PC-3 (cell line): ENCODE measurements around the gene ST3GAL2. TPM values are rescaled to one million over a fixed set of nuclear protein-coding genes. Genes with fewer than 3 reads are reported as not detected.

Experiments
- ATAC-seq: fragments of 200-7000 bp; cut with Tn5 transposase; 2 replicates; pipeline ENCODE4 v1.9.1; 2020; ENCODE audit warnings: mild to moderate bottlenecking, moderate library complexity
- BruUV-seq: library from RNA; stranded (reverse); fragments of 400-500 nt; replicated peaks from 2 replicates; lab custom pipeline; 2021; lab: Mats Ljungman, UMichigan
- CTCF ChIA-PET: fragments of 300-600 bp; sonication (Branson Sonifier 250); formaldehyde crosslinking; loops from one replicate; lab custom pipeline; 2022; ENCODE audit warnings: antibody characterized with exemption; lab: Charles Lee
- POLR2A ChIA-PET: fragments of 300-600 bp; sonication (Branson Sonifier 250); formaldehyde crosslinking; loops from one replicate; lab custom pipeline; 2022; ENCODE audit warnings: antibody characterized with exemption; ENCODE audit not compliant: unreplicated experiment; lab: Charles Lee
- DNase-seq: peaks from one replicate; pipeline ENCODE4 v3.0.0-alpha.2; 2015
- H2AFZ ChIP-seq: fragments of 300-600 bp; sonication (generic); 2 replicates; pipeline ENCODE4 v1.6.0; 2016; ENCODE audit warnings: antibody characterized with exemption, low read length
- H3F3A ChIP-seq: fragments of 300-600 bp; sonication (generic); one replicate; pipeline ENCODE4 v1.6.0; 2017; ENCODE audit warnings: antibody characterized with exemption, low read length, control low read depth, mild to moderate bottlenecking; ENCODE audit not compliant: unreplicated experiment
- H3K27ac ChIP-seq: fragments of 300-600 bp; sonication (generic); 2 replicates; pipeline ENCODE4 v1.5.1; 2016; ENCODE audit warnings: mild to moderate bottlenecking, low read length
- H3K27me3 ChIP-seq: fragments of 300-600 bp; sonication (generic); 2 replicates; pipeline ENCODE4 v1.6.1; 2016; ENCODE audit warnings: low read length, mixed read lengths
- H3K36me3 ChIP-seq: fragments of 300-600 bp; sonication (generic); 2 replicates; pipeline ENCODE4 v1.6.1; 2016; ENCODE audit warnings: low read depth, mixed run types, low read length, mixed read lengths
- H3K4me1 ChIP-seq: fragments of 300-600 bp; sonication (generic); 2 replicates; pipeline ENCODE4 v1.5.1; 2016; ENCODE audit warnings: low read length; ENCODE audit not compliant: insufficient read depth
- H3K4me2 ChIP-seq: fragments of 300-600 bp; sonication (generic); 2 replicates; pipeline ENCODE4 v1.6.0; 2016; ENCODE audit warnings: low read length
- H3K4me3 ChIP-seq: fragments of 300-600 bp; sonication (generic); 2 replicates; pipeline ENCODE4 v1.5.1; 2016; ENCODE audit warnings: mild to moderate bottlenecking, low read length, mixed read lengths
- H3K79me2 ChIP-seq: fragments of 300-600 bp; sonication (generic); 2 replicates; pipeline ENCODE4 v1.6.1; 2017; ENCODE audit warnings: low read length, mixed read lengths
- H3K9ac ChIP-seq: fragments of 300-600 bp; sonication (generic); 2 replicates; pipeline ENCODE4 v1.6.0; 2016; ENCODE audit warnings: mild to moderate bottlenecking, low read length
- H3K9me2 ChIP-seq: fragments of 300-600 bp; sonication (generic); replicated peaks from 2 replicates; pipeline ENCODE4 v1.6.1; 2016; ENCODE audit warnings: mixed run types, low read length, mixed read lengths
- H3K9me3 ChIP-seq: fragments of 300-600 bp; sonication (generic); 2 replicates; pipeline ENCODE4 v1.6.1; 2016; ENCODE audit warnings: low read length, mixed read lengths
- H4K20me1 ChIP-seq: fragments of 300-600 bp; sonication (generic); 2 replicates; pipeline ENCODE4 v1.6.1; 2016; ENCODE audit warnings: low read length, mixed read lengths
- CTCF ChIP-seq: fragments of 300-600 bp; sonication (generic); conservative IDR thresholded peaks from 2 replicates; pipeline ENCODE4 v1.5.1; 2017; ENCODE audit warnings: antibody characterized with exemption, low read depth, mild to moderate bottlenecking, low read length
- EZH2 ChIP-seq: fragments of 300-600 bp; sonication (generic); IDR thresholded peaks from one replicate; pipeline ENCODE4 v1.6.1; 2017; ENCODE audit warnings: antibody characterized with exemption, mild to moderate bottlenecking, low read length; ENCODE audit not compliant: unreplicated experiment
- EZH2phosphoT487 ChIP-seq: fragments of 300-600 bp; sonication (generic); IDR thresholded peaks from 2 replicates; pipeline ENCODE4 v1.6.1; 2018; ENCODE audit warnings: mild to moderate bottlenecking, antibody characterized with exemption, low read length, borderline replicate concordance
- intact Hi-C: fragments of 100-400 bp; cut with micrococcal nuclease; formaldehyde crosslinking; loops from 2 replicates; pipeline ENCODE4 v1.9.0; 2023
- total RNA-seq: library from RNA; depleted of rRNA; stranded (reverse); fragments of >200 nt; gene quantifications from 2 replicates; pipeline ENCODE4 v1.2.3, GENCODE V29; 2014

Gene ST3GAL2
- total RNA-seq, 1 experiment from 2014 or later: 9.8 TPM

- H3K9ac ChIP-seq: no peak overlapping the region
- ATAC-seq: no peak
- H3K4me2 ChIP-seq: no peak overlapping the region
- H3F3A ChIP-seq: no peaks in the 10 kb centered on the region
- no peaks in the 10 kb centered on the region for H3K79me2 ChIP-seq
- no peak overlapping the region for H3K27ac ChIP-seq
- H3K9me3 ChIP-seq: no peaks in the 10 kb centered on the region
- no peaks in the 10 kb centered on the region for H4K20me1 ChIP-seq
- H2AFZ ChIP-seq: no peak overlapping the region
- H3K4me3 ChIP-seq: no peak overlapping the region
- peaks cover 11% of the 10 kb centered on the region for H3K36me3 ChIP-seq
- no TSS peak for BruUV-seq
- no peak for DNase-seq
- TF ChIP-seq EZH2phosphoT487 (no peak), EZH2 (no peak)
- CTCF ChIA-PET: no interaction called here
- H3K9me2 ChIP-seq: no peaks in the 10 kb centered on the region
- intact Hi-C loops: no loop called here
- H3K4me1 ChIP-seq: no peaks in the 10 kb centered on the region
- H3K27me3 ChIP-seq: no peaks in the 10 kb centered on the region
- POLR2A ChIA-PET: no interaction called here
Observed at GRCh38 chr16:70364399-70364798, 74.5 kb downstream of the ST3GAL2 start.

- Histone ChIP-seq H3K4me3 (no peak overlapping the region), H3F3A (no peaks in the 10 kb centered on the region), H3K36me3 (peaks cover 23% of the 10 kb centered on the region), H3K27me3 (no peaks in the 10 kb centered on the region), H3K9me2 (no peaks in the 10 kb centered on the region), H3K9me3 (no peaks in the 10 kb centered on the region), H4K20me1 (no peaks in the 10 kb centered on the region), H3K27ac (no peak overlapping the region), H2AFZ (no peak overlapping the region), H3K4me2 (no peak overlapping the region), H3K79me2 (no peaks in the 10 kb centered on the region), H3K4me1 (no peaks in the 10 kb centered on the region), H3K9ac (no peak overlapping the region)
- POLR2A ChIA-PET: no interaction called here
- no TSS peak for BruUV-seq
- intact Hi-C loops: no loop called here
- TF ChIP-seq EZH2: no peak
- no peak for TF ChIP-seq EZH2phosphoT487
- no peak for TF ChIP-seq CTCF
- ATAC-seq (no peak), DNase-seq (no peak)
- CTCF ChIA-PET: no interaction called here
Observed at GRCh38 chr16:70359552-70359951, 79.3 kb downstream of the ST3GAL2 start.

GRCh38 chr16:70349783-70350182, 89.1 kb downstream of the ST3GAL2 start:
- Histone ChIP-seq H3K27me3 (no peaks in the 10 kb centered on the region), H3K36me3 (peaks cover 2% of the 10 kb centered on the region; the same call in 1 of the 2 replicates), H3K9me2 (no peaks in the 10 kb centered on the region), H3K9me3 (no peaks in the 10 kb centered on the region), H3F3A (no peaks in the 10 kb centered on the region), H4K20me1 (no peaks in the 10 kb centered on the region), H3K4me3 (no peak overlapping the region), H2AFZ (no peak overlapping the region), H3K27ac (no peak overlapping the region), H3K4me2 (no peak overlapping the region), H3K4me1 (peaks cover 9% of the 10 kb centered on the region; the same call in 1 of the 2 replicates), H3K9ac (no peak overlapping the region), H3K79me2 (peaks cover 47% of the 10 kb centered on the region)
- intact Hi-C loops: no loop called here
- DNase-seq (no peak), ATAC-seq (no peak)
- ChIA-PET POLR2A (no interaction called here), CTCF (no interaction called here)
- BruUV-seq: no TSS peak
- no peak for TF ChIP-seq CTCF
- TF ChIP-seq EZH2phosphoT487: no peak
- TF ChIP-seq EZH2: no peak
